Measurements from ENCODE around the gene PKD1L1. TPM values are rescaled to one million over a fixed set of nuclear protein-coding genes. Genes with fewer than 3 reads are reported as not detected.
A peak's percentile ranks its signal among the peaks of the same experiment; 100 is the strongest.

PKD1L1 gene
- polyA plus RNA-seq, 1 donor (not counting 4 experiments of a cell fraction or from before 2014, with no cell fraction given), result 0.04 TPM

DNA sequence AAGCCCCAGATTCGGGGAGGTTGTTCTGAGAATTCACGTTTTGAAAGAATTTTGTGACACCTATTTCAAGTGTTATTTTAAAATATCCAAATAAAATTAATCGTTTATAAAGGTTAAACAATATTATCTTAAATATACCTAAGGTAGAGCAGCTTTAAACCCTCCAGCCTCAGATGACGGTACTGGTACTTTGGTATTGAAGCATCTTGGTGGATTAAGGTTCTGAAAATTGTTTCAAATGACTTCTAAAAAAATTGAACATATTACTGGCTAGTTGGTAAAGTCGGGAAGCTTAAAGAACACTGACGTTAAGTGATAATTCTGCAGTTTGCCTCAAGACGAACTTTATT is 31.5 kb upstream of the PKD1L1 start:
- Histone ChIP-seq H3K27me3 (ENCODE audit: control insufficient read depth, extremely low read depth, insufficient read depth, low read length) (no peaks in the 10 kb centered on the region), H3K4me1 (ENCODE audit: control insufficient read depth, extremely low read depth, insufficient read depth, low read length) (peaks cover 7% of the 10 kb centered on the region), H4K20me1 (ENCODE audit: control insufficient read depth, extremely low read depth, insufficient read depth, low read length) (no peaks in the 10 kb centered on the region), H3K4me2 (ENCODE audit: control insufficient read depth, extremely low read depth, insufficient read depth, low read depth, low read length) (peak overlapping the region; percentile 74), H3K79me2 (ENCODE audit: control insufficient read depth, insufficient read depth, low read length) (peaks cover 11% of the 10 kb centered on the region), H2AFZ (ENCODE audit: control insufficient read depth, low read length) (peak overlapping the region; percentile 84), H3K9me1 (ENCODE audit: control insufficient read depth, extremely low read depth, insufficient read depth, low read length) (no peaks in the 10 kb centered on the region), H3K27ac (ENCODE audit: control insufficient read depth, insufficient read depth, low read length) (no peak overlapping the region), H3K4me3 (ENCODE audit: control insufficient read depth in 2 of 3, extremely low read depth in 1 of 3, insufficient read depth in 2 of 3, low read depth in 1 of 3, low read length in 3 of 3) (peak overlapping the region; percentile 68 to 89 (median 70)), H3K9me3 (ENCODE audit: control insufficient read depth, low read depth, low read length) (no peaks in the 10 kb centered on the region), H3K36me3 (ENCODE audit: control insufficient read depth in 2 of 2, extremely low read depth in 1 of 2, insufficient read depth in 2 of 2, low read length in 2 of 2) (peaks cover 8 to 14% of the 10 kb centered on the region in 2 experiments), H3K9ac (ENCODE audit: control insufficient read depth, extremely low read depth, insufficient read depth, low read length) (peak overlapping the region; percentile 82)
- TF ChIP-seq EZH2 (IDR thresholded peaks at IDR 0.05; ENCODE audit: low read length), result no peak
- TF ChIP-seq, protein P1, sequence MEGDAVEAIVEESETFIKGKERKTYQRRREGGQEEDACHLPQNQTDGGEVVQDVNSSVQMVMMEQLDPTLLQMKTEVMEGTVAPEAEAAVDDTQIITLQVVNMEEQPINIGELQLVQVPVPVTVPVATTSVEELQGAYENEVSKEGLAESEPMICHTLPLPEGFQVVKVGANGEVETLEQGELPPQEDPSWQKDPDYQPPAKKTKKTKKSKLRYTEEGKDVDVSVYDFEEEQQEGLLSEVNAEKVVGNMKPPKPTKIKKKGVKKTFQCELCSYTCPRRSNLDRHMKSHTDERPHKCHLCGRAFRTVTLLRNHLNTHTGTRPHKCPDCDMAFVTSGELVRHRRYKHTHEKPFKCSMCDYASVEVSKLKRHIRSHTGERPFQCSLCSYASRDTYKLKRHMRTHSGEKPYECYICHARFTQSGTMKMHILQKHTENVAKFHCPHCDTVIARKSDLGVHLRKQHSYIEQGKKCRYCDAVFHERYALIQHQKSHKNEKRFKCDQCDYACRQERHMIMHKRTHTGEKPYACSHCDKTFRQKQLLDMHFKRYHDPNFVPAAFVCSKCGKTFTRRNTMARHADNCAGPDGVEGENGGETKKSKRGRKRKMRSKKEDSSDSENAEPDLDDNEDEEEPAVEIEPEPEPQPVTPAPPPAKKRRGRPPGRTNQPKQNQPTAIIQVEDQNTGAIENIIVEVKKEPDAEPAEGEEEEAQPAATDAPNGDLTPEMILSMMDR (optimal IDR thresholded peaks at IDR 0.05 in 1 of 3, IDR thresholded peaks at IDR 0.05 in 1 of 3, conservative IDR thresholded peaks at IDR 0.05 in 1 of 3; ENCODE audit: extremely low read depth in 1 of 3, insufficient read depth in 2 of 3, low read length in 3 of 3), result no peak
- dilution Hi-C loops (cut with MboI; ENCODE audit: extremely low pct_ligation_motif_present, low sequenced_read_pairs), result no loop called here
- DNase-seq (ENCODE audit: low read depth, low spot score) (no peak), FAIRE-seq (no peak)

DNA sequence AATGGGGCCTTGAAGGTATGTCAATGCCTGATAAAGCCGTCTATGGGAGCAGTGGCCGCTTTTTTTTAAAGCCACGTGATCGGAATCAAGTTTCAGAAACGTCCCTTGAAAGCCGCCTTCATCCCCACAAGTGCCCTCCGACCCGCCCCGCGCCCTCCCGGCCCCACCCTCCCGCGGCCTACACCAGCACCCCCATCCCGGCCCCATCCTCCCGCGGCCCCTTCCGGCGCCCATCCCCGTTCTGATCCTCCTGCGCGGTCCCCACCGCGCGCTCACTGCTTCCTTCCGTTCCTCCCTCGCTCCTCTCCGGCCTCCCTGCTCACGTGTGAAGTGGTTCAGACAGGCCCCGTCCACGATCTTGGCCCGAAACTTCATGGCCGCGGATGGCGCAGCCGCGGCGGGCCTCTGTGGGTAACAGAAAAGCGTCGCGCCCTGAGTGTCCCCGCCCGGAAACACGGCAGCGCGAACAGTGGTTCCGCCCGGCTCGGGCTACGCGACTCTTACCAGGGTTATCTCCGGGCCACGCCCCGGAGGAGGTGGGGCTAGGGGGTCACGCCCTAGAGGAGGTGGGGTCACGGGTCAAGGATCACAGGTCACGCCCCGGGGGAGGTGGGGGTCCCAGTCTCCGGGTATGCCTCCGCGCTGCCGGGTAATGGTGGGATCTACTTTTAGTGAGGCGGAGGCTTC is 31.0 kb upstream of the PKD1L1 start, which contains the start of gene HUS1:
Gene HUS1 (minus strand): TSS at position 471 of the 687 bp plus-strand sequence. CDS start 96 bp downstream, at position 375.
- FAIRE-seq, result no peak
- H2AFZ ChIP-seq (ENCODE audit: control insufficient read depth, low read length), result peak within 1 kb of the TSS; percentile 84
- peaks cover 13 to 16% of the 10 kb centered on the region in 2 experiments for H3K36me3 ChIP-seq (ENCODE audit: control insufficient read depth in 2 of 2, extremely low read depth in 1 of 2, insufficient read depth in 2 of 2, low read length in 2 of 2)
- peak within 1 kb of the TSS; percentile 82 for H3K9ac ChIP-seq (ENCODE audit: control insufficient read depth, extremely low read depth, insufficient read depth, low read length)
- no peaks in the 10 kb centered on the region for H3K9me3 ChIP-seq (ENCODE audit: control insufficient read depth, low read depth, low read length)
- H3K4me3 ChIP-seq (ENCODE audit: control insufficient read depth in 2 of 3, extremely low read depth in 1 of 3, insufficient read depth in 2 of 3, low read depth in 1 of 3, low read length in 3 of 3), result peak within 1 kb of the TSS; percentile 68 to 89 (median 70)
- DNase-seq (ENCODE audit: low read depth, low spot score), result peak; percentile 19
- H3K9me1 ChIP-seq (ENCODE audit: control insufficient read depth, extremely low read depth, insufficient read depth, low read length), result no peaks in the 10 kb centered on the region
- no peaks in the 10 kb centered on the region for H4K20me1 ChIP-seq (ENCODE audit: control insufficient read depth, extremely low read depth, insufficient read depth, low read length)
- H3K79me2 ChIP-seq (ENCODE audit: control insufficient read depth, insufficient read depth, low read length), result peaks cover 11% of the 10 kb centered on the region
- no peaks in the 10 kb centered on the region for H3K27me3 ChIP-seq (ENCODE audit: control insufficient read depth, extremely low read depth, insufficient read depth, low read length)
- TF ChIP-seq EZH2 (IDR thresholded peaks at IDR 0.05; ENCODE audit: low read length), result no peak
- TF ChIP-seq, protein P1 (optimal IDR thresholded peaks at IDR 0.05 in 1 of 3, IDR thresholded peaks at IDR 0.05 in 1 of 3, conservative IDR thresholded peaks at IDR 0.05 in 1 of 3; ENCODE audit: extremely low read depth in 1 of 3, insufficient read depth in 2 of 3, low read length in 3 of 3), result no peak
- H3K4me1 ChIP-seq (ENCODE audit: control insufficient read depth, extremely low read depth, insufficient read depth, low read length), result peaks cover 7% of the 10 kb centered on the region
- peak within 1 kb of the TSS; percentile 69 for H3K27ac ChIP-seq (ENCODE audit: control insufficient read depth, insufficient read depth, low read length)
- dilution Hi-C loops (cut with MboI; ENCODE audit: extremely low pct_ligation_motif_present, low sequenced_read_pairs), result no loop called here
- H3K4me2 ChIP-seq (ENCODE audit: control insufficient read depth, extremely low read depth, insufficient read depth, low read depth, low read length), result peak within 1 kb of the TSS; percentile 85
